Body of pancreas (tissue), 4 donors: ENCODE data around the gene SNX8. TPM values are rescaled to one million over a fixed set of nuclear protein-coding genes. Genes with fewer than 3 reads are reported as not detected.

Experiments used
- ATAC-seq: fragments of 150-250 bp; one replicate; pipeline ENCODE4 v1.9.1; 2016
- DNase-seq, 4 donors: peaks; one replicate each; pipeline ENCODE4 v3.0.0-alpha.2; 2019
- H3K27ac ChIP-seq, 4 donors: fragments of 200-600 bp; sonication (generic); 1 replicate in 3 of 4; 2 replicates in 1 of 4; pipeline versions ENCODE4 v1.5.1 to v1.6.1; 2016 to 2019; ENCODE audit warnings: mild to moderate bottlenecking in 1 of 4, mixed read lengths in 1 of 4, moderate library complexity in 1 of 4
- H3K27me3 ChIP-seq, 2 donors: fragments of 200-600 bp; sonication (generic); one replicate each; pipeline ENCODE4 v1.6.0; 2016; ENCODE audit warnings: mild to moderate bottlenecking in 1 of 2
- H3K36me3 ChIP-seq, 2 donors: fragments of 200-600 bp; sonication (generic); replicated peaks in 1 of 2; 2 replicates each; pipeline ENCODE4 v1.5.1; 2016; ENCODE audit warnings: low read depth in 2 of 2; ENCODE audit not compliant: insufficient read depth in 1 of 2
- H3K4me1 ChIP-seq: fragments of 200-600 bp; sonication (generic); one replicate; pipeline ENCODE4 v1.6.0; 2016
- H3K4me3 ChIP-seq, 2 donors: fragments of 200-600 bp; sonication (generic); 1 replicate in 1 of 2; 2 replicates in 1 of 2; pipeline ENCODE4 v1.5.1; 2016 to 2019
- H3K9me3 ChIP-seq, 3 donors: fragments of 200-600 bp; sonication (generic); 1 replicate in 2 of 3; 2 replicates in 1 of 3; pipeline ENCODE4 v1.5.1; 2016
- CTCF ChIP-seq, 7 experiments: fragments of 450-650 bp in 4 of 7; fragments of 200-600 bp in 3 of 7; sonication (generic) in 3 of 7; IDR thresholded peaks; one replicate each; pipeline ENCODE4 v1.5.1; 2016 to 2019; ENCODE audit warnings: antibody characterized with exemption in 7 of 7
- POLR2A ChIP-seq, 3 donors: fragments of 450-650 bp; IDR thresholded peaks; one replicate each; pipeline ENCODE4 v1.6.1; 2016; ENCODE audit warnings: antibody characterized with exemption in 3 of 3, mild to moderate bottlenecking in 2 of 3
- WGBS, 2 donors: methylation state at CpG; one replicate each; pipeline ENCODE4 v1.1.5; 2017; 5-methylcytosine and 5-hydroxymethylcytosine counted together
- intact Hi-C: fragments of 100-400 bp; cut with DNase I; formaldehyde crosslinking; loops from one replicate; pipeline ENCODE4 v1.15.1; 2023
- total RNA-seq, 2 donors: library from RNA; depleted of rRNA; stranded (reverse); fragments of >200 nt; gene quantifications; one replicate each; pipeline ENCODE4 v1.1.0, GENCODE V29; 2016

SNX8 gene
- total RNA-seq, 2 donors from 2014 or later = 5.3 to 6.2 TPM

GRCh38 chr7:2266911-2267310 lies 47.3 kb downstream of the SNX8 start:
- Histone ChIP-seq H3K4me3 (no peak overlapping the region), H3K9me3 (no peaks in the 10 kb centered on the region), H3K4me1 (no peaks in the 10 kb centered on the region), H3K27me3 (no peaks in the 10 kb centered on the region), H3K27ac (no peak overlapping the region), H3K36me3 (peaks cover 0 to 4% of the 10 kb centered on the region in 2 donors)
- WGBS, 2 donors = 77 to 79% methylated on average over 8 to 10 of the region's 10 CpGs
- TF ChIP-seq POLR2A (IDR thresholded peaks at IDR 0.05) = no peak
- no peak for TF ChIP-seq CTCF (IDR thresholded peaks at IDR 0.05)
- intact Hi-C loops = no loop called here
- no peak for DNase-seq
- ATAC-seq = no peak

- H3K4me3 ChIP-seq = no peak overlapping the region
- no peaks in the 10 kb centered on the region for H3K27me3 ChIP-seq
- H3K4me1 ChIP-seq = no peaks in the 10 kb centered on the region
- no peak for TF ChIP-seq POLR2A (IDR thresholded peaks at IDR 0.05)
- TF ChIP-seq CTCF (IDR thresholded peaks at IDR 0.05) = no peak
- no peak for ATAC-seq
- no peaks in the 10 kb centered on the region for H3K9me3 ChIP-seq
- DNase-seq = no peak
- H3K36me3 ChIP-seq = peaks cover 0 to 4% of the 10 kb centered on the region in 2 donors
- intact Hi-C loops = no loop called here
- WGBS, 2 donors = 96% methylated on average over 17 to 22 of the region's 23 CpGs
- H3K27ac ChIP-seq = no peak overlapping the region
Observed at GRCh38 chr7:2264158-2264557, 50.1 kb downstream of the SNX8 start.

- H3K4me1 ChIP-seq = no peaks in the 10 kb centered on the region
- TF ChIP-seq POLR2A (IDR thresholded peaks at IDR 0.05) = no peak
- no peak for TF ChIP-seq CTCF (IDR thresholded peaks at IDR 0.05)
- no peak for DNase-seq
- ATAC-seq = no peak
- WGBS, 2 donors = 89 to 100% methylated on average over 3 to 18 of the region's 18 CpGs
- H3K27me3 ChIP-seq = no peaks in the 10 kb centered on the region
- H3K4me3 ChIP-seq = no peak overlapping the region
- H3K36me3 ChIP-seq = peaks cover 0 to 4% of the 10 kb centered on the region in 2 donors
- no peak overlapping the region for H3K27ac ChIP-seq
- intact Hi-C loops = no loop called here
- no peaks in the 10 kb centered on the region for H3K9me3 ChIP-seq
Observed at GRCh38 chr7:2263176-2263575, 51.1 kb downstream of the SNX8 start.

- TF ChIP-seq POLR2A (IDR thresholded peaks at IDR 0.05) = no peak
- TF ChIP-seq CTCF (IDR thresholded peaks at IDR 0.05) = no peak
- Histone ChIP-seq H3K9me3 (no peaks in the 10 kb centered on the region), H3K27me3 (no peaks in the 10 kb centered on the region), H3K27ac (peak overlapping the region in 1 of 4 donors; percentile 31), H3K4me1 (no peaks in the 10 kb centered on the region), H3K4me3 (no peak overlapping the region), H3K36me3 (peaks cover 0 to 5% of the 10 kb centered on the region in 2 donors)
- intact Hi-C loops = no loop called here
- DNase-seq (peak in 1 of 4 donors; percentile 27), ATAC-seq (no peak)
- 79 to 87% methylated on average over 11 to 14 of the region's 14 CpGs for WGBS, 2 donors
Observed at GRCh38 chr7:2261611-2262010, 52.6 kb downstream of the SNX8 start.

- intact Hi-C loops = no loop called here
- no peak for ATAC-seq
- WGBS, 2 donors = 59 to 62% methylated on average over 5 of the region's 5 CpGs
Observed at GRCh38 chr7:2260820-2261219, 53.4 kb downstream of the SNX8 start.

More at GRCh38 chr7:2260820-2261219, 53.4 kb downstream of the SNX8 start:
- Histone ChIP-seq H3K27me3 (no peaks in the 10 kb centered on the region), H3K9me3 (no peaks in the 10 kb centered on the region), H3K4me3 (no peak overlapping the region), H3K4me1 (no peaks in the 10 kb centered on the region), H3K36me3 (peaks cover 0 to 7% of the 10 kb centered on the region in 2 donors), H3K27ac (no peak overlapping the region)
- DNase-seq = peak in 3 of 4 donors; percentile 30 to 56 (median 44)
- TF ChIP-seq POLR2A (IDR thresholded peaks at IDR 0.05) = no peak
- no peak for TF ChIP-seq CTCF (IDR thresholded peaks at IDR 0.05)
